Ascending aorta (tissue), 2 donors: Measurements from ENCODE around the gene TSC22D2. TPM values are rescaled to one million over a fixed set of nuclear protein-coding genes. Genes with fewer than 3 reads are reported as not detected.

Experiments
- DNase-seq, 2 donors: peaks; one replicate each; pipeline ENCODE4 v3.0.0-alpha.2; 2019; ENCODE audit warnings: low spot score in 2 of 2
- H3K27ac ChIP-seq, 2 donors: fragments of 200-600 bp; sonication (generic); one replicate each; pipeline ENCODE4 v1.5.1; 2016 to 2017; ENCODE audit warnings: mild to moderate bottlenecking in 1 of 2
- H3K27me3 ChIP-seq: fragments of 200-600 bp; sonication (generic); one replicate; pipeline ENCODE4 v1.5.1; 2017
- H3K36me3 ChIP-seq, 2 donors: fragments of 200-600 bp; sonication (generic); one replicate each; pipeline ENCODE4 v1.5.1; 2016
- H3K4me1 ChIP-seq, 2 donors: fragments of 200-600 bp; sonication (generic); one replicate each; pipeline ENCODE4 v1.5.1; 2016 to 2017; ENCODE audit warnings: mild to moderate bottlenecking in 1 of 2
- H3K4me3 ChIP-seq, 2 donors: fragments of 200-600 bp; sonication (generic); one replicate each; pipeline ENCODE4 v1.5.1; 2016 to 2017; ENCODE audit warnings: mild to moderate bottlenecking in 1 of 2
- H3K9me3 ChIP-seq, 2 donors: fragments of 200-600 bp; sonication (generic); one replicate each; pipeline ENCODE4 v1.5.1; 2016
- CTCF ChIP-seq, 3 experiments: fragments of 200-600 bp in 2 of 3; fragments of 450-650 bp in 1 of 3; sonication (generic) in 2 of 3; IDR thresholded peaks; one replicate each; pipeline ENCODE4 v1.5.1; 2016 to 2019; ENCODE audit warnings: antibody characterized with exemption in 3 of 3, mild to moderate bottlenecking in 1 of 3, moderate library complexity in 1 of 3
- intact Hi-C: fragments of 100-400 bp; cut with DNase I; formaldehyde crosslinking; loops from one replicate; pipeline ENCODE4 v1.15.1; 2023
- total RNA-seq: library from RNA; depleted of rRNA; stranded (reverse); fragments of >200 nt; gene quantifications from one replicate; pipeline ENCODE4 v1.1.0, GENCODE V29; 2016

TSC22D2 gene
- total RNA-seq, 1 donor from 2014 or later: 17.9 TPM

GRCh38 chr3:150515210-150515609 is 107.1 kb downstream of the TSC22D2 start:
- Histone ChIP-seq H3K36me3 (no peaks in the 10 kb centered on the region), H3K9me3 (no peaks in the 10 kb centered on the region), H3K4me1 (no peaks in the 10 kb centered on the region), H3K27ac (no peak overlapping the region), H3K27me3 (no peaks in the 10 kb centered on the region), H3K4me3 (no peak overlapping the region)
- no peak for DNase-seq
- no peak for TF ChIP-seq CTCF (IDR thresholded peaks at IDR 0.05)
- intact Hi-C loops: no loop called here

Other genes with a start within 250 kb of the TSC22D2 start
- gene SERP1, start 138.2 kb downstream of the TSC22D2 start, total RNA-seq: 237 TPM
- gene EIF2A, start 138.5 kb downstream of the TSC22D2 start, total RNA-seq: 83.2 TPM
- gene SELENOT, start 195.0 kb downstream of the TSC22D2 start, total RNA-seq: 112 TPM